H9 (cell line): ENCODE results near the gene DCP1B. TPM values are rescaled to one million over a fixed set of nuclear protein-coding genes. Genes with fewer than 3 reads are reported as not detected.

Experiments used
- DNase-seq: peaks from one replicate; pipeline ENCODE4 v3.0.0-alpha.2; 2017
- H2AFZ ChIP-seq: one replicate; pipeline ENCODE4 v1.6.1; 2013; ENCODE audit warnings: mild to moderate bottlenecking, low read length, control low read depth, moderate library complexity
- H2AK5ac ChIP-seq: 2 replicates; pipeline ENCODE4 v1.6.1; 2013; ENCODE audit warnings: low read length, control low read depth, mixed read lengths; ENCODE audit not compliant: insufficient read length
- H2BK120ac ChIP-seq: one replicate; pipeline ENCODE4 v1.6.1; 2013; ENCODE audit warnings: low read depth, mild to moderate bottlenecking, low read length, control low read depth, inconsistent platforms; ENCODE audit not compliant: poor library complexity, severe bottlenecking
- H2BK12ac ChIP-seq: 2 replicates; pipeline ENCODE4 v1.6.1; 2013; ENCODE audit warnings: low read length, control low read depth, mixed read lengths, low read depth; ENCODE audit not compliant: insufficient read length
- H2BK15ac ChIP-seq: 2 replicates; pipeline ENCODE4 v1.6.1; 2013; ENCODE audit warnings: low read depth, low read length, control low read depth
- H2BK20ac ChIP-seq: one replicate; pipeline ENCODE4 v1.6.1; 2013; ENCODE audit warnings: low read depth, mild to moderate bottlenecking, low read length, control low read depth, inconsistent platforms; ENCODE audit not compliant: poor library complexity, severe bottlenecking
- H2BK5ac ChIP-seq: 2 replicates; pipeline ENCODE4 v1.6.1; 2013; ENCODE audit warnings: low read length, control low read depth, mixed read lengths; ENCODE audit not compliant: insufficient read length
- H3K14ac ChIP-seq: 2 replicates; pipeline ENCODE4 v1.6.1; 2013; ENCODE audit warnings: low read length, control low read depth; ENCODE audit not compliant: insufficient read depth
- H3K18ac ChIP-seq: 2 replicates; pipeline ENCODE4 v1.6.1; 2013; ENCODE audit warnings: low read depth, mild to moderate bottlenecking, mixed read lengths, low read length, control low read depth; ENCODE audit not compliant: insufficient read length
- H3K23ac ChIP-seq: 2 replicates; pipeline ENCODE4 v1.6.1; 2013; ENCODE audit warnings: low read length, control low read depth, mixed read lengths, low read depth; ENCODE audit not compliant: insufficient read length
- H3K23me2 ChIP-seq: 2 replicates; pipeline ENCODE4 v1.6.1; 2013; ENCODE audit warnings: low read depth, mild to moderate bottlenecking, mixed read lengths, low read length, control low read depth; ENCODE audit not compliant: insufficient read length, poor library complexity, severe bottlenecking
- H3K27ac ChIP-seq: 2 replicates; pipeline ENCODE4 v1.5.1; 2013; ENCODE audit warnings: low read length, control low read depth, mixed read lengths, low read depth; ENCODE audit not compliant: insufficient read length
- H3K27me3 ChIP-seq: 2 replicates; pipeline ENCODE4 v1.6.1; 2013; ENCODE audit warnings: low read length, control low read depth, inconsistent platforms; ENCODE audit not compliant: insufficient read depth
- H3K4ac ChIP-seq: 2 replicates; pipeline ENCODE4 v1.6.1; 2013; ENCODE audit warnings: low read depth, mild to moderate bottlenecking, control low read depth, inconsistent platforms, low read length, moderate library complexity
- H3K4me1 ChIP-seq: 2 replicates; pipeline ENCODE4 v1.6.1; 2013; ENCODE audit warnings: low read length, control low read depth, inconsistent platforms; ENCODE audit not compliant: insufficient read depth
- H3K4me2 ChIP-seq: 2 replicates; pipeline ENCODE4 v1.6.1; 2013; ENCODE audit warnings: low read length, control low read depth, mixed read lengths; ENCODE audit not compliant: insufficient read length, insufficient read depth
- H3K56ac ChIP-seq: 2 replicates; pipeline ENCODE4 v1.6.1; 2013; ENCODE audit warnings: low read depth, mild to moderate bottlenecking, mixed read lengths, low read length, control low read depth; ENCODE audit not compliant: insufficient read length
- H3K79me1 ChIP-seq: 2 replicates; pipeline ENCODE4 v1.6.1; 2013; ENCODE audit warnings: low read depth, mild to moderate bottlenecking, moderate library complexity, low read length, control low read depth, inconsistent platforms; ENCODE audit not compliant: insufficient read depth, poor library complexity, severe bottlenecking
- H3K79me2 ChIP-seq: 2 replicates; pipeline ENCODE4 v1.6.1; 2013; ENCODE audit warnings: low read length, control low read depth, inconsistent platforms; ENCODE audit not compliant: insufficient read depth
- H3K9ac ChIP-seq: 2 replicates; pipeline ENCODE4 v1.6.1; 2013; ENCODE audit warnings: low read length, control low read depth, mixed read lengths; ENCODE audit not compliant: insufficient read length; ENCODE audit errors: extremely low read depth
- H3K9me3 ChIP-seq: one replicate; pipeline ENCODE4 v1.6.1; 2013; ENCODE audit warnings: low read depth, low read length, inconsistent platforms; ENCODE audit not compliant: control insufficient read depth
- H3T11ph ChIP-seq: one replicate; pipeline ENCODE4 v1.6.1; 2013; ENCODE audit warnings: mild to moderate bottlenecking, low read length, control low read depth, inconsistent platforms
- H4K20me1 ChIP-seq: one replicate; pipeline ENCODE4 v1.6.1; 2013; ENCODE audit not compliant: control insufficient read depth, insufficient read length, insufficient read depth
- H4K5ac ChIP-seq: 2 replicates; pipeline ENCODE4 v1.6.1; 2013; ENCODE audit warnings: low read depth, mild to moderate bottlenecking, mixed read lengths, low read length, control low read depth; ENCODE audit not compliant: insufficient read length
- H4K8ac ChIP-seq: replicated peaks from 2 replicates; pipeline ENCODE4 v1.6.1; 2013; ENCODE audit warnings: low read length, control low read depth, mixed read lengths, low read depth; ENCODE audit not compliant: insufficient read length
- H4K91ac ChIP-seq: 2 replicates; pipeline ENCODE4 v1.6.1; 2013; ENCODE audit warnings: low read depth, mild to moderate bottlenecking, moderate library complexity, mixed read lengths, low read length, control low read depth; ENCODE audit not compliant: insufficient read length
- H3K27ac Mint-ChIP-seq, 3 experiments: 2 replicates in 2 of 3; 3 replicates in 1 of 3; pipeline ENCODE4 v1.8.0; 2020 to 2021; ENCODE audit warnings: mixed read lengths in 3 of 3, mild to moderate bottlenecking in 1 of 3, moderate library complexity in 1 of 3
- H3K27me3 Mint-ChIP-seq: 2 replicates; pipeline ENCODE4 v1.8.0; 2021; ENCODE audit warnings: low read depth, mild to moderate bottlenecking, moderate library complexity, mixed read lengths
- H3K36me3 Mint-ChIP-seq, 3 experiments: 2 replicates in 2 of 3; 3 replicates in 1 of 3; pipeline ENCODE4 v1.8.0; 2020 to 2021; ENCODE audit warnings: low read depth in 3 of 3, mixed read lengths in 3 of 3; ENCODE audit not compliant: insufficient read depth in 1 of 3
- H3K4me1 Mint-ChIP-seq, 2 experiments: 2 replicates each; pipeline ENCODE4 v1.8.0; 2020; ENCODE audit warnings: mixed read lengths in 2 of 2
- H3K4me3 Mint-ChIP-seq, 2 experiments: 2 replicates in 1 of 2; 3 replicates in 1 of 2; pipeline ENCODE4 v1.8.0; 2020 to 2021; ENCODE audit warnings: mild to moderate bottlenecking in 2 of 2, mixed read lengths in 2 of 2, moderate library complexity in 1 of 2
- H3K9me3 Mint-ChIP-seq, 2 experiments: 2 replicates in 1 of 2; 3 replicates in 1 of 2; pipeline ENCODE4 v1.8.0; 2020; ENCODE audit warnings: mild to moderate bottlenecking in 2 of 2, mixed read lengths in 2 of 2, moderate library complexity in 1 of 2
- CTCF ChIP-seq: fragments of 200-600 bp; sonication (generic); conservative IDR thresholded peaks from 3 replicates; pipeline ENCODE4 v1.8.0; 2021; ENCODE audit warnings: antibody characterized with exemption, mild to moderate bottlenecking
- WGBS: extraction: QIAGEN DNeasy Blood & Tissue Kit; methylation state at CpG from one replicate; pipeline ENCODE4 v1.1.7; 2013; ENCODE audit warnings: missing lambda C conversion rate, low lambda C conversion rate, mixed read lengths; ENCODE audit not compliant: insufficient read length; ENCODE audit errors: extremely low coverage; 5-methylcytosine and 5-hydroxymethylcytosine counted together
- total RNA-seq: library from RNA; stranded (reverse); gene quantifications from 2 replicates; pipeline ENCODE4 v1.2.1, GENCODE V29; 2021

Gene DCP1B
- total RNA-seq, 1 experiment from 2014 or later: 11.2 TPM

DNA sequence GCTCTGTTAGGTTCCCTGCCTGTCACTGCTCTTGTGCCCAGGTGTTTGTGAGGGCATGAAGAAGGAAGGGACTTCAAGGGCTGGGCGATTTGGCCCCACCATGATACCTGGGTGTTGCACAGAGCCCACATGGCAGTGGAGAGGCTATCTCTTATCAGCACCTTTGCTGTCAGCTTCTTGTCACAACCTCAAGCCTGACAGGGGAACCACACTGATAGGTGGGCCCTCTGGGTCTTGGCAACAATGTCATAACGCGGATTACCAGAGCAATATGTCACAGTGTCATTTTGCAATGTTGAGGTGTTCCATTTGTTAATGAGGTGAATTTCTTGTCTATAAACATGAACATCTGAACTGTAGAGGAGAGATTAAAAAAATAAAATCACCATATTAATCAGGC lies 25.6 kb upstream of the DCP1B start:
- Histone ChIP-seq H4K5ac (no peak overlapping the region), H3K79me1 (no peaks in the 10 kb centered on the region), H3T11ph (no peak overlapping the region), H3K4ac (no peak overlapping the region), H3K56ac (no peak overlapping the region), H3K27me3 (peaks cover 8% of the 10 kb centered on the region; the same call in 1 of the 2 replicates), H3K14ac (no peak overlapping the region), H3K9ac (no peak overlapping the region), H4K20me1 (no peaks in the 10 kb centered on the region), H2BK5ac (no peak overlapping the region), H2BK15ac (no peak overlapping the region), H2BK20ac (no peak overlapping the region), H3K23me2 (no peaks in the 10 kb centered on the region), H2BK12ac (no peak overlapping the region), H2BK120ac (no peak overlapping the region), H3K27ac (no peak overlapping the region), H3K4me1 (no peaks in the 10 kb centered on the region), H3K79me2 (no peaks in the 10 kb centered on the region), H3K9me3 (no peaks in the 10 kb centered on the region), H3K4me2 (no peak overlapping the region), H4K91ac (no peak overlapping the region), H3K18ac (no peak overlapping the region), H3K23ac (no peak overlapping the region), H2AK5ac (no peak overlapping the region), H4K8ac (no peak overlapping the region), H2AFZ (no peak overlapping the region)
- DNase-seq: no peak
- WGBS: no CpG with 5 or more reads among the region's 3 CpGs
- Mint-ChIP-seq H3K27ac (no peak overlapping the region; a peak in 1 of 7 replicates), H3K9me3 (no peaks in the 10 kb centered on the region), H3K36me3 (no peaks in the 10 kb centered on the region), H3K4me1 (peaks cover 0 to 6% of the 10 kb centered on the region in 2 experiments; a peak in 2 of 4 replicates), H3K27me3 (peaks cover 40% of the 10 kb centered on the region), H3K4me3 (no peak overlapping the region)
- TF ChIP-seq CTCF: no peak
